ENCODE results near the gene ANO9. TPM values are rescaled to one million over a fixed set of nuclear protein-coding genes. Genes with fewer than 3 reads are reported as not detected.

ANO9 gene
- total and polyA plus RNA-seq, 2 experiments from 2014 or later = not detected

DNA sequence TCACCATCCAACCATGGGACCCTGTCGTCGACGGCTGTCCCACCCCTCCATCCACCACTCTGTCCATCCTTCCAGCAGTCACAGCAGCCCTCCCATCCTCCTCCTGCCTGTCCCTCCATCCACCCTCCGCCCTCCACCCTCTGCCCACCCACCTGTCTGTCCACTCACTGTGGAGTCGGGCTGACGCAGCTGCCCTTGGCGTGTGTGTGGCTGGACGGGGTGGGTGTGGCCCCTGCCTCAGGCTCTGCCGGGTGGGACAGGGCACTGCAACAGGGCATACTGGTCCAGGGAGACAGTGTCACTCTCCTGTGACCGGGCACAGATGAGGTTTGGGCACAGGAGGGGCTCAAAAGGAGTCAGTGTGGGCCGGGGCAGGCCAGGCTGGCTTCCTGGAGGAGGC lies 45.9 kb downstream of the ANO9 start:
- Histone ChIP-seq H3F3A (ENCODE audit: insufficient read depth) (no peaks in the 10 kb centered on the region), H3K9me2 (ENCODE audit: insufficient read depth) (no peaks in the 10 kb centered on the region), H3K4me3 (no peak overlapping the region), H3K9ac (no peak overlapping the region), H3K79me2 (ENCODE audit: insufficient read depth) (no peaks in the 10 kb centered on the region), H3K36me3 (ENCODE audit: low read depth) (no peaks in the 10 kb centered on the region), H3K4me1 (ENCODE audit: insufficient read depth) (peaks cover 13% of the 10 kb centered on the region), H3K9me3 (ENCODE audit: low read depth) (no peaks in the 10 kb centered on the region), H3K4me2 (ENCODE audit: unreplicated experiment) (no peak overlapping the region), H2AFZ (no peak overlapping the region), H3K27me3 (replicated peaks; ENCODE audit: insufficient read depth) (no peaks in the 10 kb centered on the region), H3K27ac (no peak overlapping the region), H4K20me1 (ENCODE audit: insufficient read depth) (no peaks in the 10 kb centered on the region)
- in situ Hi-C loops (cut with MboI) = no loop called here
- WGBS, 2 experiments (ENCODE audit: low coverage in 1 of 2, low lambda C conversion rate in 2 of 2, missing lambda C conversion rate in 2 of 2) = 34 to 48% methylated on average over 9 to 11 of the region's 11 CpGs
- peak; percentile 41 for DNase-seq
- TF ChIP-seq EZH2phosphoT487 (IDR thresholded peaks at IDR 0.05; ENCODE audit: insufficient read depth, low read depth) = no peak
- TF ChIP-seq EZH2 (IDR thresholded peaks at IDR 0.05; ENCODE audit: insufficient read depth, poor library complexity, severe bottlenecking) = no peak

DNA sequence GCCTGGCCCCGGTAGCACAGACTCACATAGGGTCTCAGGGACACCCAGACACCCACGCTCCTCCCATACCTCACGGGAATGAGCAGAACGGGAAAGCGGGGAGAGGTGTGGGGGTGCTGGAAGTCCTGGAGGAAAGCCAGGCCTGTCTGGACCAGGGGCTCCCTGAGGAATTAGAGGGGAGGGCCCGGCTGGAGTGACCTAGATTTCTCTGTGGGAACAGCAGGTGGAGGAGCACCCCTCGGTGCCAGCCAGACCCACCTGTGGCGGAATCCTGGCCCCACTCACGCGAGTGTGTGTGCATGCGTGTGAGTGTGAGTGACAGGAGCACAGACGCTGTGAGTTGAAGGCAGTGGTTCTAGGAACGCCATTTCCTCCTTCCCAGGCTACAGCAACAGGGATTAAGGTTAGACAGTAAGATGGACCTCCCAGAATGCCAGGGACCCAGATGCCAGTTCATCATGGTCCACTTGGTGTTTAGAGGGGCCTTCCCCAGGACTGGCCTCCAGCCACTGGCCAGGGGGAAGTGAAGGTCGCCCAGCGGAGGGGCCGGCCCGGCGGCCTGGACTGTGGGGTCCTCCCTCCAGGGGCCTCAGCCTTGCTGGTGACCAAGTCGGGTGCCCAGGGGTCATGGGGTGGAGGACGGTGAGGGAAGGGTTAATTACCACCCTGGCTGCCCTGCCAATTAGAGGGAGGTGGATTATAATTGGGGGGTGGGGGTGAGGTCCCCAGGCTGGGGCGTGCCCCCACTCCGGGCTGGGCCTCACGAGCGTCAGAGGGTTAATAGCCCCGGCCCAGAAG lies 46.8 kb downstream of the ANO9 start:
- Histone ChIP-seq H2AFZ (no peak overlapping the region), H3F3A (ENCODE audit: insufficient read depth) (no peaks in the 10 kb centered on the region), H3K4me3 (no peak overlapping the region), H3K9me2 (ENCODE audit: insufficient read depth) (no peaks in the 10 kb centered on the region), H3K27ac (no peak overlapping the region), H4K20me1 (ENCODE audit: insufficient read depth) (no peaks in the 10 kb centered on the region), H3K9me3 (ENCODE audit: low read depth) (no peaks in the 10 kb centered on the region), H3K27me3 (replicated peaks; ENCODE audit: insufficient read depth) (no peaks in the 10 kb centered on the region), H3K36me3 (ENCODE audit: low read depth) (no peaks in the 10 kb centered on the region), H3K4me1 (ENCODE audit: insufficient read depth) (peaks cover 13% of the 10 kb centered on the region), H3K4me2 (ENCODE audit: unreplicated experiment) (no peak overlapping the region), H3K79me2 (ENCODE audit: insufficient read depth) (no peaks in the 10 kb centered on the region), H3K9ac (no peak overlapping the region)
- WGBS, 2 experiments (ENCODE audit: low coverage in 1 of 2, low lambda C conversion rate in 2 of 2, missing lambda C conversion rate in 2 of 2) = 69 to 73% methylated on average over 20 to 22 of the region's 25 CpGs
- in situ Hi-C loops (cut with MboI) = no loop called here
- TF ChIP-seq EZH2phosphoT487 (IDR thresholded peaks at IDR 0.05; ENCODE audit: insufficient read depth, low read depth) (no peak), EZH2 (IDR thresholded peaks at IDR 0.05; ENCODE audit: insufficient read depth, poor library complexity, severe bottlenecking) (no peak)
- DNase-seq = no peak

DNA sequence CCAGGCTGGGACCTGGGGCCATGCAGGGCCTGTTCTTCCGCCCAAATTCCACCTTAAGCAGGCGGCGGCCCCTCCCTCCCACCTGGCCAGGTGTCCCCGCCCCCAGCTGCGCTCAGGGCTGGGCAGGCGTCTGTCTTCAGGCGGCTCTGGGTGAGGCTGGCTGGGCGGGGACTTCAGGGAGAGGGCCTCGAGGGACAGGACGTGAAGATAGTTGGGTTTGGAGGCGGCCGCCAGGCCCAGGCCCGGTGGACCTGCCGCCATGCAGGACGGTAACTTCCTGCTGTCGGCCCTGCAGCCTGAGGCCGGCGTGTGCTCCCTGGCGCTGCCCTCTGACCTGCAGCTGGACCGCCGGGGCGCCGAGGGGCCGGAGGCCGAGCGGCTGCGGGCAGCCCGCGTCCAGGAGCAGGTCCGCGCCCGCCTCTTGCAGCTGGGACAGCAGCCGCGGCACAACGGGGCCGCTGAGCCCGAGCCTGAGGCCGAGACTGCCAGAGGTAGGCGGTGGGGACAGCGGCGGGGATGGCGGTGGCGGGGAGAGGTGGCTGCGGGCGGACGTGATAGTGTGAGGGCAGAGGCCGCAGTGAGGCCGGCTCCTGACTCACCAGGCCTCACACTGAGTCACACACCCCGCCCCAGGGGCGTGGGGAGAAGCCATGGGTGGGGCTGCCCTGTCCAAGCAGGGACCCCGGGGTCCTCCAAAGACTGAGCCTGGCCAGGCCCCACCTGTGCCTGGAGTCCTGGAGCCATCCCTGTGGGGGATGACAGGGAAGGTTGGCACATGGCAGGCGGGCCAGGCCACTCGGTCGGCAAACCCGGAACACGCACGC lies 47.6 kb downstream of the ANO9 start, which contains the start of gene PKP3:
Gene PKP3 (plus strand): TSS at position 176 of the 824 bp plus-strand sequence. CDS start 84 bp downstream, at position 260.
- Histone ChIP-seq H3K4me3 (no peak within 1 kb of the TSS), H3K9ac (peak within 1 kb of the TSS; percentile 16; the same call in 1 of the 2 replicates), H3K27ac (no peak within 1 kb of the TSS), H3K4me1 (ENCODE audit: insufficient read depth) (peaks cover 13% of the 10 kb centered on the region), H3F3A (ENCODE audit: insufficient read depth) (no peaks in the 10 kb centered on the region), H3K36me3 (ENCODE audit: low read depth) (no peaks in the 10 kb centered on the region), H3K4me2 (ENCODE audit: unreplicated experiment) (peak within 1 kb of the TSS; percentile 26), H3K79me2 (ENCODE audit: insufficient read depth) (no peaks in the 10 kb centered on the region), H3K9me2 (ENCODE audit: insufficient read depth) (no peaks in the 10 kb centered on the region), H3K9me3 (ENCODE audit: low read depth) (no peaks in the 10 kb centered on the region), H3K27me3 (replicated peaks; ENCODE audit: insufficient read depth) (no peaks in the 10 kb centered on the region), H4K20me1 (ENCODE audit: insufficient read depth) (no peaks in the 10 kb centered on the region), H2AFZ (no peak within 1 kb of the TSS)
- TF ChIP-seq EZH2phosphoT487 (IDR thresholded peaks at IDR 0.05; ENCODE audit: insufficient read depth, low read depth) (no peak), EZH2 (IDR thresholded peaks at IDR 0.05; ENCODE audit: insufficient read depth, poor library complexity, severe bottlenecking) (no peak)
- peak; percentile 81 for DNase-seq
- WGBS, 2 experiments (ENCODE audit: low coverage in 1 of 2, low lambda C conversion rate in 2 of 2, missing lambda C conversion rate in 2 of 2) = 64 to 68% methylated on average over 47 to 51 of the region's 57 CpGs
- in situ Hi-C loops (cut with MboI) = no loop called here

DNA sequence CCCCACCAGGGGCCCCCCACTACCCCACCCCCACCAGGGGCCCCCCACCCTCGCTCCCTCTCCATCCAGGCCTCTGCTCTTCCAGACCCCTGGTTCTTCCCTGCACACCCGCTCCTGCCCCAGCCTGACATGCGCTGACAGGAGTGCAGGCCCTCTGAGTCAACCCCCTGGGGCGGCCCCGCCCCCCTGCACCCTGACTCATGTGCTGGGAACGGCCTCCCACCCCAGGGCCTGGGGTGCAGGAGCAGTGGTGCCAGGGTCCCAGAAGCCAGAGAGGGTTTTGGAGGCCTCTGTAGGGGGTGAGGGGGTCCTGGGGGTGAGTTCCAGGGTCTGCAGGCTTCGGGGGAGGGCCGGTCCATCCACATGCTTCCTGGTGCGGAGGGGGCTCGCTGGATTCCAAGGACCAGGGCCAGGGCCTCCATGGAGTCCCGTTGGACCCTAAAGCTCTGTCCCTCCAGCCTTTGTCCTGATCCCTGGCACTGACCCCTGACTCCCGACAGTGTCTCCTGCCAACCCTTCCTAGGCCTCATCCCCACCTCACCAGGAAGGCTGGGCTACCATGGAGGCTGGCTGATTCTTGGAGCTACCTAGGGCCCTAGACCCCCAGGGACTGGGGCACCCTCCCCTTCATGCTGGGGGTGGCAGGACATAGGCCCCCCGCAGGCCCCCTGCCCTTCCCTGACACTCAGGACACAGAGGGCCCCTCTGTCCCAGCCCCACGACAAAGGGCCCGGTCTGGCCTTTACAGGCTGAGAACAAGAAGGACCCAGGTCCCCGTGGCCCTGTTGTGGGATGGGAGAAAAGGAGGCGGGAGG lies 48.4 kb downstream of the ANO9 start:
- Histone ChIP-seq H3K4me1 (ENCODE audit: insufficient read depth) (peaks cover 13% of the 10 kb centered on the region), H3K79me2 (ENCODE audit: insufficient read depth) (no peaks in the 10 kb centered on the region), H4K20me1 (ENCODE audit: insufficient read depth) (no peaks in the 10 kb centered on the region), H3K9me2 (ENCODE audit: insufficient read depth) (no peaks in the 10 kb centered on the region), H3K27ac (no peak overlapping the region), H3K4me2 (ENCODE audit: unreplicated experiment) (peak overlapping the region; percentile 26), H3K27me3 (replicated peaks; ENCODE audit: insufficient read depth) (no peaks in the 10 kb centered on the region), H3K9ac (peak overlapping the region; percentile 16; the same call in 1 of the 2 replicates), H3K36me3 (ENCODE audit: low read depth) (no peaks in the 10 kb centered on the region), H2AFZ (no peak overlapping the region), H3F3A (ENCODE audit: insufficient read depth) (no peaks in the 10 kb centered on the region), H3K4me3 (no peak overlapping the region), H3K9me3 (ENCODE audit: low read depth) (no peaks in the 10 kb centered on the region)
- 50 to 51% methylated on average over 13 to 17 of the region's 17 CpGs for WGBS, 2 experiments (ENCODE audit: low coverage in 1 of 2, low lambda C conversion rate in 2 of 2, missing lambda C conversion rate in 2 of 2)
- in situ Hi-C loops (cut with MboI) = no loop called here
- TF ChIP-seq EZH2phosphoT487 (IDR thresholded peaks at IDR 0.05; ENCODE audit: insufficient read depth, low read depth) (no peak), EZH2 (IDR thresholded peaks at IDR 0.05; ENCODE audit: insufficient read depth, poor library complexity, severe bottlenecking) (no peak)
- DNase-seq = peak; percentile 91
